SU-DHL-6 (cell line): ENCODE results near the gene MAP1A.

ENCODE experiments used
- H2AFZ ChIP-seq: fragments of 200-600 bp; sonication (generic); 2 replicates; pipeline ENCODE4 v1.6.1; 2014; ENCODE audit warnings: low read depth, mild to moderate bottlenecking, moderate library complexity, mixed read lengths, antibody characterized with exemption, low read length; ENCODE audit not compliant: severe bottlenecking
- H3F3A ChIP-seq: fragments of 200-600 bp; shearing (Covaris generic); 2 replicates; pipeline ENCODE4 v1.6.0; 2016; ENCODE audit warnings: antibody characterized with exemption, mild to moderate bottlenecking; ENCODE audit not compliant: insufficient read depth
- H3K27ac ChIP-seq: fragments of 200-600 bp; sonication (generic); 2 replicates; pipeline ENCODE4 v1.5.1; 2016; ENCODE audit warnings: low read depth, mild to moderate bottlenecking, low read length, moderate library complexity, mixed read lengths
- H3K27me3 ChIP-seq: fragments of 200-600 bp; sonication (generic), shearing (Covaris generic); 2 replicates; pipeline ENCODE4 v1.6.0; 2014; ENCODE audit warnings: mild to moderate bottlenecking, low read length
- H3K36me3 ChIP-seq: fragments of 200-600 bp; sonication (generic); 2 replicates; pipeline ENCODE4 v1.6.1; 2014; ENCODE audit warnings: mild to moderate bottlenecking, low read length, mixed read lengths
- H3K4me2 ChIP-seq: fragments of 300-600, 200-600 bp; shearing (Covaris generic), sonication (generic); 2 replicates; pipeline ENCODE4 v1.6.0; 2014; ENCODE audit warnings: low read length, low read depth, mild to moderate bottlenecking; ENCODE audit not compliant: poor library complexity, severe bottlenecking
- H3K4me3 ChIP-seq: fragments of 200-600 bp; sonication (generic); 2 replicates; pipeline ENCODE4 v1.5.1; 2014; ENCODE audit warnings: antibody characterized with exemption, low read length, mild to moderate bottlenecking, mixed read lengths; ENCODE audit not compliant: insufficient read depth, poor library complexity, severe bottlenecking
- H3K79me2 ChIP-seq: fragments of 200-600 bp; sonication (generic); 2 replicates; pipeline ENCODE4 v1.6.1; 2014; ENCODE audit warnings: mild to moderate bottlenecking, low read length, moderate library complexity; ENCODE audit not compliant: insufficient read depth
- H3K9ac ChIP-seq: fragments of 200-600 bp; sonication (generic); 2 replicates; pipeline ENCODE4 v1.7.0; 2014; ENCODE audit warnings: mild to moderate bottlenecking, low read length
- H3K9me2 ChIP-seq: fragments of 200-600 bp; sonication (generic); replicated peaks from 2 replicates; pipeline ENCODE4 v1.6.1; 2014; ENCODE audit warnings: low read length; ENCODE audit not compliant: insufficient read depth
- H3K9me3 ChIP-seq: fragments of 200-600 bp; sonication (generic); 2 replicates; pipeline ENCODE4 v1.6.1; 2014; ENCODE audit warnings: low read length, mixed read lengths; ENCODE audit not compliant: insufficient read depth
- H4K20me1 ChIP-seq: fragments of 200-600 bp; sonication (generic); 2 replicates; pipeline ENCODE4 v1.6.1; 2014; ENCODE audit warnings: low read depth, mild to moderate bottlenecking, antibody characterized with exemption, low read length, moderate library complexity, mixed read lengths
- CTCF ChIP-seq: fragments of 200-600 bp; sonication (generic); IDR thresholded peaks from one replicate; pipeline ENCODE4 v1.5.1; 2017; ENCODE audit warnings: antibody characterized with exemption, mild to moderate bottlenecking, low read length, moderate library complexity; ENCODE audit not compliant: insufficient read depth, poor library complexity, severe bottlenecking
- EZH2phosphoT487 ChIP-seq: fragments of 200-600 bp; sonication (generic), shearing (Covaris generic); conservative IDR thresholded peaks from 2 replicates; pipeline ENCODE4 v1.6.1; 2018; ENCODE audit warnings: mild to moderate bottlenecking, antibody characterized with exemption, low read length, moderate library complexity, mixed read lengths

The MAP1A gene

GRCh38 chr15:43498990-43499389 lies 18.4 kb upstream of the MAP1A start:
- Histone ChIP-seq H3K4me2 (no peak overlapping the region), H3K9ac (no peak overlapping the region), H3K27me3 (no peaks in the 10 kb centered on the region), H3K4me3 (no peak overlapping the region), H3K27ac (no peak overlapping the region), H2AFZ (no peak overlapping the region), H3K36me3 (no peaks in the 10 kb centered on the region), H3K9me3 (no peaks in the 10 kb centered on the region), H3F3A (no peaks in the 10 kb centered on the region), H3K79me2 (no peaks in the 10 kb centered on the region), H3K9me2 (no peaks in the 10 kb centered on the region), H4K20me1 (no peaks in the 10 kb centered on the region)
- TF ChIP-seq CTCF (no peak), EZH2phosphoT487 (no peak)

- Histone ChIP-seq H3K27ac (no peak overlapping the region), H3K9me2 (no peaks in the 10 kb centered on the region), H4K20me1 (no peaks in the 10 kb centered on the region), H3K27me3 (no peaks in the 10 kb centered on the region), H3K4me2 (no peak overlapping the region), H3K79me2 (no peaks in the 10 kb centered on the region), H3K9me3 (no peaks in the 10 kb centered on the region), H3K36me3 (no peaks in the 10 kb centered on the region), H3K4me3 (no peak overlapping the region), H2AFZ (no peak overlapping the region), H3F3A (no peaks in the 10 kb centered on the region), H3K9ac (no peak overlapping the region)
- TF ChIP-seq EZH2phosphoT487: no peak
- TF ChIP-seq CTCF: no peak
Observed at GRCh38 chr15:43499635-43500034, 17.8 kb upstream of the MAP1A start.

GRCh38 chr15:43505738-43506137 lies 11.7 kb upstream of the MAP1A start:
- Histone ChIP-seq H4K20me1 (no peaks in the 10 kb centered on the region), H3K36me3 (no peaks in the 10 kb centered on the region), H3K79me2 (no peaks in the 10 kb centered on the region), H3K27ac (no peak overlapping the region), H3K9me3 (no peaks in the 10 kb centered on the region), H2AFZ (no peak overlapping the region), H3K9me2 (no peaks in the 10 kb centered on the region), H3K4me3 (no peak overlapping the region), H3K27me3 (no peaks in the 10 kb centered on the region), H3F3A (no peaks in the 10 kb centered on the region), H3K4me2 (no peak overlapping the region), H3K9ac (no peak overlapping the region)
- TF ChIP-seq EZH2phosphoT487 (no peak), CTCF (no peak)
